ENCODE measurements around the gene PDE2A.

The PDE2A gene

DNA sequence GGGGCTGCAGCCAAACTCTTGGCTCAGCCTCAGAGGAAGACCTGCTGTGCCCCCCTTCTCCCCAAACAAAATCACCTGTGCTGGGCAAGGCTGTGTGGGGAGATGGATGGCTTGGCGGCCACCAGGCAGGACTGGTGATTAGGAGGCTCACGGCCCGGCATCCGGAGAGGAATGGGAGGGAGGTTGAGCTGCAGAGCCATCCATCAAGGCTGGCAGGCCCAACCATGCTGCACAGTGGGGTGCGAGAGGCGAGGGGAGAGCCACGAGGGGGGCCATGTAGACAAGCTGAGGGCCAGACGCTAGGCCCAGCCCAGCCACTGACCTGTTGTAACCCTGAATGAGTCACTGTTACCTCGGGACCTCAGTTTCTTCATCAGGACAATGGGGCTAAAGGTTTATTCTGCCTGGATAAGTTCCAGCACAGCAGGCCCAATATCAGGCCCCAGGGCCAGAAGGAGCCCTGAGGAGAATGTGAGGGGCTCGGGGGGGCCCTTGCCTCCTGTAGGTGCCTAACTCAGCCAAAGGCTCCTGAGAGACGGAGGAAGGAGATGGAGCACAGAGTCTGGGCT, 18.2 kb downstream of the PDE2A start:
- DNase-seq (ENCODE audit: low spot score) = no peak

GRCh38 chr11:72655014-72655413, 19.2 kb downstream of the PDE2A start:
- DNase-seq (ENCODE audit: low spot score) = no peak

DNA sequence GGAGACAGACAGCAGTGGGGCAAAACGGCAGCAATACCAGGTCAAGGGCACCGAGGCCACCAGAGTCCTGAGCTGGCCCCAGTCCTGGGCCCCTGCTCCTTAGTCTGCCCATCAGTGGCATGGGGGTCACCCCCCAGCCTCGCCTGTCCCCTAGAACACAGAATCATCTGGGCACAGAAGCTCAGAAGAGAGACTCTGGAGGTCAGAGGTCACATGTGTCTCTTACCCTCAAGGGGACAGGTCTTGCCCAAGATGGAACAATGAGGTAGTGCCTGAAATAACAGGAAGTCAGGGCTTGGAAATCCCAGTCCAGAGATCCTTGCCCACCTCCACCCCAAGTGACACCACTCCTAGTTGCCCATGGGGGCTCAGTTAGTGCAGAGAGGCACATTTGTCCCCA, 20.6 kb downstream of the PDE2A start:
- no peak for DNase-seq (ENCODE audit: low spot score)

DNA sequence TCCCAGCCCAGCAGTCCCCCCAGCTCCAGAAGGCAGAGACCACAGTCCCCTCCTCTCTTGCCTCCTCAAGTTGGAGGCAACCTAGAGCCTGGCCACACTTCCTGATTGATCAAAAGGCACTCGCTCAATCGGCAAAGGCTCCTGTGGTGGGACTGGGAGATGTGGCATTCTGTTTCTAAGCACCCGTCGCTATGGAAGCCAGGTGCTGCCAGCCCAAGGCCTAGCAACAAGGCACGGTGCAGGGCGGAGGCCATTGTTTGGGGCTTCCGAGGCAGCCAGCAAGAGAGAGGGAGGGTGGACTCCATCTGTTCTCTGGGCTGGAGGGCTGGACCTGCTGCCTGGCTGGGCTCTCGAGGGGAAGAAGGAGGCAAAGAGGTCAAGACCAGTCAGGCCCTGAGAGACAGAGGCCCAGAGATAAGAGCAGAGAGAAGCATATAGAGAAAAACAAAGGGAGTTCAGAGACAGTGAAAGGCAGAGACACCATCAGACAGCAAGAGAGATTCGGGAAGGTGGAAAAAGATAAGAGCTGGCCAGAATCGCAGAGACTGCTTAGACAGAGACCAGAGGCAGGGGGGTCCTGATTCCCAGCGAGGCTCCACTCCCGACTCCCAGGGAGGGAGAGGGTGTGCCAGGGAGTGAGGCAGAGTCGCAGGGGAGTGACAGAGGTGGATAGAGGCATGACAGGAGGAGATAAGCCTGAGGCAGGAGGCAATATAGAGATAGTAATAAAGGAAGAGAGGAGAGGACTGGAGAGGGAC, 21.2 kb downstream of the PDE2A start:
- DNase-seq (ENCODE audit: low spot score) = no peak

- no peak for DNase-seq (ENCODE audit: low spot score)
These were observed 22.1 kb downstream of the PDE2A start for GRCh38 chr11:72652133-72652532.

DNA sequence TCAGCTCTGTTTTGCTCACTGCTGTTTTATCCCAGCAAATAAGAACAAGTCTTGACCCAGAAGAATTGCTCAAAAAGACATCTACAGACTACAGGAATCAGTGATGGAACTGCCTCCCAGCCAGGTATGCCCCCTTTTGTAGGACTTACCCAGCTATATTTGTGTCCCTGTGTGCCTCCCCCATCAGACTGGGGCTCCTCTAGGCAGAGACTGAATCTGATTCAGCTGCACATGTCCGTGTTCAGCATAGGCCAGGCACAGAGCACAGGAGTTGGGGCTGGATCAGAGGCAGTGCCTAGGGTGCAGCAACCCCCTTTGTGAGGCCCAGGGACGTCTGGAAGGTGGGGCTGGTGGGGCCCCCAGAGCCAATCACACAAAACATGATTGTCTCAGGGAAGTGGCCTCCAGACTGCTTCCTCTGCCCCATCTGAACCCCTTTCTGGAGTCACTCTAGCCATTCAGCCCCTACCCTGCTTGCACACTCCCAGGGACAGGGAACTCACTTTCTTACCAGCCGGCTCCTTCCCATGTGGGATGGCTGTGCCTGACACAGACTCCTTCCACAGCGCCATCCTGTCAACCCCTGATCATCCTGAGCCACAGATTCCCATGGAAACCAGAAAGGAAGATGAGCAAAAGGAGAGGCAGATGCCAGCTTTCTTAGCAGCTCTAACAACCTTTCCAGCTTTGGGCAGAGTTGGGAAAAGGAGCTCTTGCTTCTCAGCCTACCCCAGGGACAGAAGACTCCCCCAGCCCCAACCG, 24.8 kb downstream of the PDE2A start:
- no peak for DNase-seq (ENCODE audit: low spot score)

DNA sequence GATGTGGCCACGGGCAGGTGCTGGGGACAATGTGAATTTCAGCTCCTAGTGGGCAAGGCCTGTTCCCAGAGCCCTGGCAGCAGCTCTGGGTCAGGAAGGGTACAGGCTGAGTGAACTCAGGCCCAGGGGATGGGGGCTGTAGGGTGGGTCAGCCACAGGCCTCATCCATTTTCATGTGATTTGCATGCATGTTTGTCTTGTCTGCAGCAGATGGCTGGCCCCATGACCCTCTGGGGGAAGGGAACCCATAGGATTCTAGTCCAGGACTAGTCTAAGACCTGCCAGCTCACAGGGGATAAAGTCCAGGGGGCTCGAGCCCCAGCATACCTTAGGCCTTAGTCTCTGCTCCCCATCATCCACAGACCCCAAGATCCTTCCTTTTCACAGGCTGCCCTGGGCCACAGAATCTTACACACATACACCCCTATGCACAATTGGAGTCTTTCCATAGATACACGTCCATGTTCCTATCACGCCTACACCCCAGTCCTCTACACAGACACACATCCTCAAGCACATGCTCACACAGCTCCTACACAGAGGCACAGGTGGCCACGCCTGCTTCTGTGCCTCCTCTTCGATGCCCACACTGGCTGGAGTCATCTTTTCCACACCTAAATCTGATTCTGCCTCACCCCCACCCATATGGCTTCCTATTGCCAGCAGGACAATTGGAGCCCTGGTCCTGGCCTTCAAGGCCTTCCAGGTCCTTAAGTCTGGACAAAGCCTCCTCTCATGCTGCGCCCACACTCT, 25.7 kb downstream of the PDE2A start:
- DNase-seq (ENCODE audit: low spot score) = no peak

GRCh38 chr11:72647882-72648281, 26.3 kb downstream of the PDE2A start:
- DNase-seq (ENCODE audit: low spot score) = no peak

GRCh38 chr11:72646472-72646871, 27.8 kb downstream of the PDE2A start:
- DNase-seq (ENCODE audit: low spot score) = no peak

DNA sequence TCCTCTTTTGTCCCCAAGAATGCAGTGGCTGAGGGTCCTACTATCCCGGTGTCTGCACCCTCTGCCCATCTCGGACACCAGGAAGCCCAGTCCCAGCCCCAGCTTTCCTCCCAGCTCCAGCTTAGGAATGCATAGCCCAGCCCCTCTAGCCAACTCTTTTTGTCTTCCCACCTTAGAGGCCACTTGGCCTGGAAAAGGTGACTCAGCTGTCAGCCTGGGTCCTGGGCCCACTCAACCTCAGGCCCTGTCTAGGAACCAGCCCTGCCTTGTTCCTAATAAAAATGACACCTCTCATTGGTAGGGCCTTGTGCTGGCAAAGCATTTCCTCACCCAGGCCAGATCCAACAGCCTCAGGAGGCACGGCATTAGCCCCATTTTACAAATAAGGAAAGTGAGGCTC, 28.2 kb downstream of the PDE2A start:
- no peak for DNase-seq (ENCODE audit: low spot score)

- no peak for DNase-seq (ENCODE audit: low spot score)
These were observed 30.7 kb downstream of the PDE2A start for GRCh38 chr11:72643547-72643946.

- DNase-seq (ENCODE audit: low spot score) = peak; percentile 61
These were observed 31.2 kb downstream of the PDE2A start for GRCh38 chr11:72642884-72643522.

DNA sequence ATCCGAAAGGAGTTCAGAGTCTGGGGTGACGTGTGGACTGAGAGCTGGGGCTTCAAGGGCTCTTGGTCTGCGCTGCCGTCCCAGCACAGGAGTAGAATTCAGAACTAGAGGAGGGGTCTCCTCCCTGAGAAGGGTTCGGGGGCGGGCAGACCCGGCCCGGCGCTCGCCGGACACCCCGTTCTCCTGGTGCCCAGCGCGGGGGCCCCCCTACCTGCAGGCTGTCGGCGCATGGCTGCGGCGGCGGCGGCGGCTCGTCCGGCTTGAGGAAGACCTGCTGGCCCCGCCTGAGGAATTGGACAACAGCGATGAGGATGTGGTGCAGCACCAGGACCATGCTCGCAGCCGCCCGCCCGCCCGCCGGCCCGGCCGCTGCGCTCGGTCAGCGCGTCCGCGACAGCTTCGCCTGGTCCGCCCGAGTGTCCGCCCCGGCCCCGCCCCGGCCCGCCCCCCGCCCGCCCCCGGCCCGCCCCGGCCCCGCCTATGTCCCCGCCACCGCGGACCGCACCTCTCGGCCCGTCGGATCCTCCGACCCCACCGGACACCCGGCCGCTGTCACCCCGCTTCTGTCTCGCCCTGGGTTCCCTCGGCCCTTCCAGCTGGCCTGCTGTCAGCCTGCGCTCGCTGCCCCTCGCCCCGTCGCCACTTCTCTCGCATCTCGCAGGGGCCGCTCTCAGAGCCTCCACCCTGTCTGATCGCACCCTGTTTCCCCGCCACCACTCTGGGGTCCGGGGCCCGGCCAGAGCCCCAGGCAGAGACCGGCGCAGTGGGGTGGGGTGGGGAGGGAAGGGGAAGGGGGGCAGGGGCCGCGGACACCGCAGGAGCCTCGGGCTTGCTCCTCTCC, 32.0 kb downstream of the PDE2A start:
- DNase-seq (ENCODE audit: low spot score) = no peak

DNA sequence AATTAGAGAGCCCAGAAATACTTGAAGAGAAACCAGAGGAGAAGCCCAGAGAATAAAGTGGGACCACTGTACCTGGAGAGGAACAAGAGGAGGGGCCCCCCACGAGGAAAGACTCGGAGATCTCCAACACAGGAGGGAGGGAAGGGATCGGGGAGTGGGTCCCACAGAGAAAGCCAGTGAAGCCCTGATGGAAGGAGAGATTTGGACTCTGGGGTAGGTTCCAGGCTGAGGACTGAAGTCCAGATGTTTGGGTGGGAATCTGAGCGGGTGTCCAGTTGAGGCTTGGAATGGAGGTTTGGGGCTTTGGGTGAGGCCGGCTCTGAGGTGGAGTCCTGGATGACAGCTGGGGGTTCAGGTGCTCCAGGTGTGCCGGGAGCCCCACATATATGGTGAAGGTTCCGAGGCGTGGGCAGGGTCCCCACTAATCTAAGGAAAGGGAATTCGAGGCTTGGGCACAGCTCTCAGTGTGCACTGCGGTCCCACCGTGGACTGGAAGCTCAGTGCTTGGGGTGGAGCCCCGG, 32.6 kb downstream of the PDE2A start:
- DNase-seq (ENCODE audit: low spot score) = no peak

DNA sequence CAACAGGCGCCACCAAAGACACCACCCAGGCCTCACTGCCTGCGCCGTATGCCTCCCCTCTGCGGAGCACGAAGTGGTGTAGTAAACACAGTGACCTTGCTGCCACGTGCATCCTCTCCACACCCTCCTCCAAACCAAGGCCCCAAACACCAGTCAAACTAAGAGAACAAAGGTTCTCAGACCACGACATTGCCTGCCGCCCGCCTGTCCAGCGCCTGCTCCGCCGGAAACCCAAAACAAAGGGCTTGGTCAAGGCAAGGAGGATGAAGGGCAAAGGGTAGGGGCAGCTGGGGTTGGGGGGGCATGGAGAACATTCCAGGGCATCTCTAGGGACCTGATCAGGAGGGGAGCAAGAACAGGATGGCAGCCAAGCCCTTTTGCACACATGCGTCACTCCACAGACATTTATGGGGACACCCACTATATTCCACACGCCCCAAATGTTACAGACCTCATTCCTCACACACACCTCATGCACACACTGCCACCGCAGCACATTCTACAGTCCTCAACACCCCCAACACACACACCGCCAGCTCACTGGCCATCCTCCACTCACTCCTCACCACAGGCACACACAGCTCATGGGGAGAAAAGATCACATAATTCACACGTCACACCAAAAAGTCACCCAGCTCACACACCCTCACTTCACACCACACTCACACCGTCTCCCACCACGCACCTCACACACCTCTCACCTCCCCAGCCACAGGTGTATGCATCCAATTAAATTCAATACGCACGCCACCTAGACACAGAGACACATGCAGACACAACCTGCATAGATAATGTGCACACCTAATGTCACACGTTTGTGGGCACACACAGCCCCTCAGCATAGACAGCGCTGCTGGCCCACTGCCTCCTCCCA, 34.5 kb downstream of the PDE2A start:
- no peak for DNase-seq (ENCODE audit: low spot score)

- no peak for DNase-seq (ENCODE audit: low spot score)
These were observed 36.3 kb downstream of the PDE2A start for GRCh38 chr11:72637926-72638325.

- DNase-seq (ENCODE audit: low spot score) = no peak
These were observed 37.0 kb downstream of the PDE2A start for GRCh38 chr11:72637198-72637597.

- no peak for DNase-seq (ENCODE audit: low spot score)
These were observed 37.8 kb downstream of the PDE2A start for GRCh38 chr11:72636376-72636775.

GRCh38 chr11:72635933-72636332, 38.3 kb downstream of the PDE2A start:
- DNase-seq (ENCODE audit: low spot score) = no peak
